Esophagus squamous epithelium (tissue), 4 donors: ENCODE results near the gene TRMT11.

Experiments
- POLR2A ChIP-seq, 4 donors: fragments of 450-650 bp; IDR thresholded peaks; one replicate each; pipeline ENCODE4 v1.6.1; 2017; ENCODE audit warnings: antibody characterized with exemption in 4 of 4, mild to moderate bottlenecking in 4 of 4, moderate library complexity in 3 of 4
- TF ChIP-seq, protein P1 (sequence below), 6 experiments: fragments of 450-650 bp in 4 of 6; fragments of 200-600 bp in 2 of 6; sonication (generic) in 2 of 6; IDR thresholded peaks; one replicate each; pipeline ENCODE4 v1.5.1; 2016 to 2019; ENCODE audit warnings: antibody characterized with exemption in 6 of 6, mild to moderate bottlenecking in 4 of 6, moderate library complexity in 4 of 6

DNA sequence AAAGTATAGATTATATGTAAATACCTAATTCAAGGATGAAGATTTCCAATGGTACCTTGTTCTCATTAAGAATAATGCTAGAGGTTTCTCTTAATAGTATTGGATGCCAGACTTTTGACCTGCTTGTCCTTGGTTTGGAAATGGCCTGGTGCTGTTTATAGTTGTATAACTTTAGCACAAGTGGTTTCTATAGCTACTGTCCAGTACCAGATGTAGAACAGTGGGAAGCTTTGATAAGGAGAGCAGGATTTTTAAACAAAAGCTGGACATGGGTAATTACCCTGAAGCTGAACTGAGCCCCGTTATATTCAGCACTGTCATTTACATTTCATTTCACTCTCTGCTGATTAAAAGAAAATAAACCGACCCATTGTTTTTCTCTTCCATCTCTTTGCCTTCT, 43.7 kb downstream of the TRMT11 start:
- TF ChIP-seq, protein P1, sequence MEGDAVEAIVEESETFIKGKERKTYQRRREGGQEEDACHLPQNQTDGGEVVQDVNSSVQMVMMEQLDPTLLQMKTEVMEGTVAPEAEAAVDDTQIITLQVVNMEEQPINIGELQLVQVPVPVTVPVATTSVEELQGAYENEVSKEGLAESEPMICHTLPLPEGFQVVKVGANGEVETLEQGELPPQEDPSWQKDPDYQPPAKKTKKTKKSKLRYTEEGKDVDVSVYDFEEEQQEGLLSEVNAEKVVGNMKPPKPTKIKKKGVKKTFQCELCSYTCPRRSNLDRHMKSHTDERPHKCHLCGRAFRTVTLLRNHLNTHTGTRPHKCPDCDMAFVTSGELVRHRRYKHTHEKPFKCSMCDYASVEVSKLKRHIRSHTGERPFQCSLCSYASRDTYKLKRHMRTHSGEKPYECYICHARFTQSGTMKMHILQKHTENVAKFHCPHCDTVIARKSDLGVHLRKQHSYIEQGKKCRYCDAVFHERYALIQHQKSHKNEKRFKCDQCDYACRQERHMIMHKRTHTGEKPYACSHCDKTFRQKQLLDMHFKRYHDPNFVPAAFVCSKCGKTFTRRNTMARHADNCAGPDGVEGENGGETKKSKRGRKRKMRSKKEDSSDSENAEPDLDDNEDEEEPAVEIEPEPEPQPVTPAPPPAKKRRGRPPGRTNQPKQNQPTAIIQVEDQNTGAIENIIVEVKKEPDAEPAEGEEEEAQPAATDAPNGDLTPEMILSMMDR (IDR thresholded peaks at IDR 0.05) = no peak
- no peak for TF ChIP-seq POLR2A (IDR thresholded peaks at IDR 0.05)
